HCT116 (cell line): ENCODE results near the gene FAM120A.

Experiments
- EZH2 ChIP-seq: fragments of 200-600 bp; sonication (generic); IDR thresholded peaks from 2 replicates; pipeline ENCODE4 v1.6.1; 2017; ENCODE audit warnings: antibody characterized with exemption, mixed run types
- EZH2phosphoT487 ChIP-seq: fragments of 200-600 bp; IDR thresholded peaks from 2 replicates; pipeline ENCODE4 v1.6.1; 2018; ENCODE audit warnings: antibody characterized with exemption, borderline replicate concordance
- FOSL1 ChIP-seq: IDR thresholded peaks from 2 replicates; pipeline ENCODE4 v1.6.1; 2012; ENCODE audit warnings: low read depth
- JUND ChIP-seq: IDR thresholded peaks from 2 replicates; pipeline ENCODE4 v1.6.1; 2012
- POLR2A ChIP-seq: IDR thresholded peaks from 2 replicates; pipeline ENCODE4 v1.7.0; 2011; ENCODE audit warnings: borderline replicate concordance; ENCODE audit not compliant: insufficient read depth, insufficient read length; ENCODE audit errors: extremely low read depth
- SIN3A ChIP-seq: IDR thresholded peaks from 2 replicates; pipeline ENCODE4 v1.6.1; 2012; ENCODE audit warnings: low read depth
- SRF ChIP-seq: IDR thresholded peaks from 2 replicates; pipeline ENCODE4 v1.6.1; 2012; ENCODE audit warnings: low read depth
- YY1 ChIP-seq: IDR thresholded peaks from 2 replicates; pipeline ENCODE4 v1.6.1; 2011; ENCODE audit warnings: low read length, low read depth, moderate library complexity, mild to moderate bottlenecking; ENCODE audit not compliant: insufficient replicate concordance; ENCODE audit errors: extremely low read depth
- ZFX ChIP-seq: fragments of 450-650 bp; IDR thresholded peaks from 2 replicates; pipeline ENCODE4 v1.6.1; 2017
- TF ChIP-seq, protein P1 (sequence below), 3 experiments: fragments of 200-600 bp in 1 of 3; sonication (generic) in 1 of 3; IDR thresholded peaks in 2 of 3; conservative IDR thresholded peaks in 1 of 3; 2 replicates each; pipeline ENCODE4 v1.5.1; 2012 to 2017; ENCODE audit warnings: low read depth in 2 of 3, low read length in 2 of 3, antibody characterized with exemption in 1 of 3, borderline replicate concordance in 1 of 3, control low read depth in 1 of 3, mild to moderate bottlenecking in 1 of 3, mixed read lengths in 1 of 3, mixed run types in 1 of 3, moderate library complexity in 1 of 3; ENCODE audit not compliant: insufficient read depth in 1 of 3
- TF ChIP-seq, protein P2 (sequence below): IDR thresholded peaks from 2 replicates; pipeline ENCODE4 v1.6.1; 2012; ENCODE audit warnings: low read depth
- TF ChIP-seq, protein P3 (sequence below): IDR thresholded peaks from 2 replicates; pipeline ENCODE4 v1.6.1; 2012

DNA sequence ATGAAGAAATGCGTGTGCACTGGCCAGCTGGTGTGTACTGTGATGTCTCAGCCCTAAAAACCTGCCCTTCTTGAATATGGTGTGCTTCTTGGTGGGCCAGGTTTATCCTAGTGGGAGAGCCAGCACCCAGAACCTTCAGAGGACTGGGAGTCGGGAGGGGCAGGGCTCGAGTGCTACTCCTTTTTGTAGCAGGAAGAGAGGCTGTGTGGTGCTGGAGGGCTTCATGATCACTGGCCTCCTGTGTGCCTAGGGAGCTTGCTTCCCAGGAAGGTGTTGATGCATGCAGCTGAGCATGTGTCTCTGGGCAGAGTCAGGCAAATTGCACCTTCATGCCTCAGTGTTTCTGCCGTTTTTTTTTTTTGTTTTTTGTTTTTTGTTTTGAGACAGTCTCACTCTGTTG is 144.9 kb downstream of the FAM120A start:
- TF ChIP-seq FOSL1: no peak
- TF ChIP-seq, protein P1, sequence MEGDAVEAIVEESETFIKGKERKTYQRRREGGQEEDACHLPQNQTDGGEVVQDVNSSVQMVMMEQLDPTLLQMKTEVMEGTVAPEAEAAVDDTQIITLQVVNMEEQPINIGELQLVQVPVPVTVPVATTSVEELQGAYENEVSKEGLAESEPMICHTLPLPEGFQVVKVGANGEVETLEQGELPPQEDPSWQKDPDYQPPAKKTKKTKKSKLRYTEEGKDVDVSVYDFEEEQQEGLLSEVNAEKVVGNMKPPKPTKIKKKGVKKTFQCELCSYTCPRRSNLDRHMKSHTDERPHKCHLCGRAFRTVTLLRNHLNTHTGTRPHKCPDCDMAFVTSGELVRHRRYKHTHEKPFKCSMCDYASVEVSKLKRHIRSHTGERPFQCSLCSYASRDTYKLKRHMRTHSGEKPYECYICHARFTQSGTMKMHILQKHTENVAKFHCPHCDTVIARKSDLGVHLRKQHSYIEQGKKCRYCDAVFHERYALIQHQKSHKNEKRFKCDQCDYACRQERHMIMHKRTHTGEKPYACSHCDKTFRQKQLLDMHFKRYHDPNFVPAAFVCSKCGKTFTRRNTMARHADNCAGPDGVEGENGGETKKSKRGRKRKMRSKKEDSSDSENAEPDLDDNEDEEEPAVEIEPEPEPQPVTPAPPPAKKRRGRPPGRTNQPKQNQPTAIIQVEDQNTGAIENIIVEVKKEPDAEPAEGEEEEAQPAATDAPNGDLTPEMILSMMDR (IDR thresholded peaks at IDR 0.05 in 2 of 3, conservative IDR thresholded peaks at IDR 0.05 in 1 of 3; ENCODE audit: borderline replicate concordance in 1 of 3, insufficient read depth in 1 of 3, low read depth in 2 of 3, low read length in 2 of 3): no peak
- no peak for TF ChIP-seq SIN3A
- no peak for TF ChIP-seq SRF
- no peak for TF ChIP-seq POLR2A
- TF ChIP-seq, protein P2, sequence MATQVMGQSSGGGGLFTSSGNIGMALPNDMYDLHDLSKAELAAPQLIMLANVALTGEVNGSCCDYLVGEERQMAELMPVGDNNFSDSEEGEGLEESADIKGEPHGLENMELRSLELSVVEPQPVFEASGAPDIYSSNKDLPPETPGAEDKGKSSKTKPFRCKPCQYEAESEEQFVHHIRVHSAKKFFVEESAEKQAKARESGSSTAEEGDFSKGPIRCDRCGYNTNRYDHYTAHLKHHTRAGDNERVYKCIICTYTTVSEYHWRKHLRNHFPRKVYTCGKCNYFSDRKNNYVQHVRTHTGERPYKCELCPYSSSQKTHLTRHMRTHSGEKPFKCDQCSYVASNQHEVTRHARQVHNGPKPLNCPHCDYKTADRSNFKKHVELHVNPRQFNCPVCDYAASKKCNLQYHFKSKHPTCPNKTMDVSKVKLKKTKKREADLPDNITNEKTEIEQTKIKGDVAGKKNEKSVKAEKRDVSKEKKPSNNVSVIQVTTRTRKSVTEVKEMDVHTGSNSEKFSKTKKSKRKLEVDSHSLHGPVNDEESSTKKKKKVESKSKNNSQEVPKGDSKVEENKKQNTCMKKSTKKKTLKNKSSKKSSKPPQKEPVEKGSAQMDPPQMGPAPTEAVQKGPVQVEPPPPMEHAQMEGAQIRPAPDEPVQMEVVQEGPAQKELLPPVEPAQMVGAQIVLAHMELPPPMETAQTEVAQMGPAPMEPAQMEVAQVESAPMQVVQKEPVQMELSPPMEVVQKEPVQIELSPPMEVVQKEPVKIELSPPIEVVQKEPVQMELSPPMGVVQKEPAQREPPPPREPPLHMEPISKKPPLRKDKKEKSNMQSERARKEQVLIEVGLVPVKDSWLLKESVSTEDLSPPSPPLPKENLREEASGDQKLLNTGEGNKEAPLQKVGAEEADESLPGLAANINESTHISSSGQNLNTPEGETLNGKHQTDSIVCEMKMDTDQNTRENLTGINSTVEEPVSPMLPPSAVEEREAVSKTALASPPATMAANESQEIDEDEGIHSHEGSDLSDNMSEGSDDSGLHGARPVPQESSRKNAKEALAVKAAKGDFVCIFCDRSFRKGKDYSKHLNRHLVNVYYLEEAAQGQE: no peak
- TF ChIP-seq YY1: no peak
- no peak for TF ChIP-seq EZH2phosphoT487
- TF ChIP-seq, protein P3, sequence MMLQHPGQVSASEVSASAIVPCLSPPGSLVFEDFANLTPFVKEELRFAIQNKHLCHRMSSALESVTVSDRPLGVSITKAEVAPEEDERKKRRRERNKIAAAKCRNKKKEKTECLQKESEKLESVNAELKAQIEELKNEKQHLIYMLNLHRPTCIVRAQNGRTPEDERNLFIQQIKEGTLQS: no peak
- TF ChIP-seq EZH2: no peak
- no peak for TF ChIP-seq JUND
- no peak for TF ChIP-seq ZFX
